ENCODE measurements around the gene CAMKMT.

The CAMKMT gene

GRCh38 chr2:44674473-44675284, 312.9 kb downstream of the CAMKMT start:
- TF ChIP-seq CTCF (IDR thresholded peaks at IDR 0.05; ENCODE audit: low read depth, low read length) = no peak
- no peak for DNase-seq (ENCODE audit: extremely low read depth, low read depth)

- no peak for DNase-seq (ENCODE audit: extremely low read depth, low read depth)
- no peak for TF ChIP-seq CTCF (IDR thresholded peaks at IDR 0.05; ENCODE audit: low read depth, low read length)
These were observed 314.6 kb downstream of the CAMKMT start for GRCh38 chr2:44676379-44676778.

- DNase-seq (ENCODE audit: extremely low read depth, low read depth) = no peak
- no peak for TF ChIP-seq CTCF (IDR thresholded peaks at IDR 0.05; ENCODE audit: low read depth, low read length)
These were observed 317.8 kb downstream of the CAMKMT start for GRCh38 chr2:44679584-44679983.

GRCh38 chr2:44679990-44680389, 318.2 kb downstream of the CAMKMT start:
- no peak for TF ChIP-seq CTCF (IDR thresholded peaks at IDR 0.05; ENCODE audit: low read depth, low read length)
- DNase-seq (ENCODE audit: extremely low read depth, low read depth) = no peak

- TF ChIP-seq CTCF (IDR thresholded peaks at IDR 0.05; ENCODE audit: low read depth, low read length) = no peak
- DNase-seq (ENCODE audit: extremely low read depth, low read depth) = no peak
These were observed 318.8 kb downstream of the CAMKMT start for GRCh38 chr2:44680424-44680971.

GRCh38 chr2:44680983-44681531, 319.3 kb downstream of the CAMKMT start:
- no peak for TF ChIP-seq CTCF (IDR thresholded peaks at IDR 0.05; ENCODE audit: low read depth, low read length)
- DNase-seq (ENCODE audit: extremely low read depth, low read depth) = no peak

GRCh38 chr2:44682459-44682858, 320.7 kb downstream of the CAMKMT start:
- TF ChIP-seq CTCF (IDR thresholded peaks at IDR 0.05; ENCODE audit: low read depth, low read length) = no peak
- DNase-seq (ENCODE audit: extremely low read depth, low read depth) = no peak

Data from AG09319 (cell line).